ENCODE results near the gene SMYD3.

Gene SMYD3

DNA sequence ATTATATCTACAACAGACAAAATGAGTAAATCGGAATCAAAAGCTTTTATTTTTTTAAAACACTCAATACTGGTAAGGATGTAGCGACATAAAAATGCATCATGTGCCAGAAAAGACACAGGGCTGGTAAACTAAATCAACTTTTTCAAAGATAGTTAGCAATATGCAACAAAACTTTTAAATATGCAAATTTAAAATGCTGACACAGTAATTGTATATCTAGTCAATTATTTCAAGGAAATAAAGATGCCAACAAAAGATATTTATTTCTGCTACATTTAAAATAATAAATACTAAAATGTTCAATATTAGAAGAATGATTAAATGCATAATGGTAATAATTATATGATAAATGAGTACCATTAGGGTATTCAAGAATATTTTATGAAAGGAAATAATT, 295.1 kb downstream of the SMYD3 start:
- no peak for DNase-seq (ENCODE audit: low read depth)
- H3K4me3 ChIP-seq (ENCODE audit: low read depth, low read length), result no peak overlapping the region

GRCh38 chr1:246210756-246211155, 296.3 kb downstream of the SMYD3 start:
- no peak for DNase-seq (ENCODE audit: low read depth)
- no peak overlapping the region for H3K4me3 ChIP-seq (ENCODE audit: low read depth, low read length)

- DNase-seq (ENCODE audit: low read depth), result no peak
- H3K4me3 ChIP-seq (ENCODE audit: low read depth, low read length), result no peak overlapping the region
Measured at GRCh38 chr1:246208105-246208504, 299.0 kb downstream of the SMYD3 start.

DNA sequence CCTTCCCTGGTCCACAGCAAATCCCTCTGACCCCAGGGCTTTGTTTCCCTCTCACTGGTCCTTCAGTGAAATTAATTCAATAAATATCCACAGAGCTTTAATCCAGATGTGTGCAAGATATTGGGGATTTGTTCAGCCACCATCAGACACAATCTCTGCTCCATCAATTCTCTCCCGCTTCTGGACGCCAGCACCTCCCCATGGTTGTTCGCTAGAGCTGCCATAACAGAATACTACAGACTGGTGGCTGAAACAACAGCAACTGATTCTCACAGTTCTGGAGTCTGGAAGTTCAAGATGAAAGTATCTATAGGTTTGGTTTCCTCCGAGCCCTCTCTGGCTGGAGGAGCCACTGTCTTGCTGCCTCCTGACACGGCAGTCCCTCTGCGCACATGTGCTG, 303.9 kb downstream of the SMYD3 start:
- no peak overlapping the region for H3K4me3 ChIP-seq (ENCODE audit: low read depth, low read length)
- no peak for DNase-seq (ENCODE audit: low read depth)

- DNase-seq (ENCODE audit: low read depth), result no peak
- no peak overlapping the region for H3K4me3 ChIP-seq (ENCODE audit: low read depth, low read length)
Measured at GRCh38 chr1:246200738-246201137, 306.3 kb downstream of the SMYD3 start.

GRCh38 chr1:246200225-246200624, 306.9 kb downstream of the SMYD3 start:
- DNase-seq (ENCODE audit: low read depth), result no peak

DNA sequence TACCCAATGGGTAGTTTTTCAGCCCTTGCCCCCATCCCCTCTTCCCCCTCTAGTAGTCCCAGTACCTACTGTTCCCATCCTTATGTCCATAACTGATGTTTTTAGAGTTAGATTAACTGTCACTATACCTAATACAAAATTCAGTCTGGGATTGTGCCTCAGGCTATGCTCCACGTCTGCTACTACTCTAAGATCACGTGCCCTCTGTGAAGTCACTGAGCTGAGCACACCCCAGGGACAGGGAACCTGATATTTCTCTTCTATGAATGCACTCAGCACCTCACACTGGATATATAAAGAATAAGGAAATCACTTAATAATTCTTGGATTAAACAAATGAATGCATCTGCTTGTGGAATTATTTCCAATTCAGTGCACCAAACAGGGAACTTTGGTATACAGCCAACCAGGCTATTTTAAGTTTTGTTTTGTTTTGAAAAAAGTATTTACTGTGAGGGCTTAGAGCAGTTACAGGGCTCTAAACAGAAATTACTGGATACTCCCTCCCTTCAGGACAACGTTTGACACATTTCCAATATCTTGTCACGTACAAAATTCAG, 307.9 kb downstream of the SMYD3 start:
- H3K4me3 ChIP-seq (ENCODE audit: low read depth, low read length), result no peak overlapping the region
- DNase-seq (ENCODE audit: low read depth), result peak; percentile 9

More at GRCh38 chr1:246200225-246200624, 306.9 kb downstream of the SMYD3 start:
- no peak overlapping the region for H3K4me3 ChIP-seq (ENCODE audit: low read depth, low read length)

- DNase-seq (ENCODE audit: low read depth), result no peak
- H3K4me3 ChIP-seq (ENCODE audit: low read depth, low read length), result no peak overlapping the region
Measured at GRCh38 chr1:246198115-246198816, 308.8 kb downstream of the SMYD3 start.

- H3K4me3 ChIP-seq (ENCODE audit: low read depth, low read length), result no peak overlapping the region
- DNase-seq (ENCODE audit: low read depth), result no peak
Measured at GRCh38 chr1:246197076-246197475, 310.0 kb downstream of the SMYD3 start.

DNA sequence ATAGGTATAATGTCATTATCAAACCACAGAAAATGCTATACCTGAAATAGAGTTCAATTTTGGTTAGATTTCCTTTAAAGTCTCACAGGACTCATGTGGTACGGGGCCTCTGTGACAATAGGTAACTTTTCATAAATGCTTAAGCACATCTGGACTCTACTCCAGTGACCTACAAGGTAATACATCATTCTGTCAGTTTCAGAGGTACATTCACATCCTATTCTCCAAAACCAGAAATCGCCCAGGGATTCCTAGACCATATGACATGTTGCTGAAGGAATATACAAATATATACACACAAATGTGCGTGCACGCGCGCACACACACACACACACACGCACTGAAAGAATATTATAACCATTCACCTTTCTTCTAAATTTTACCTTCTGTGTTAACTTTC, 311.8 kb downstream of the SMYD3 start:
- no peak overlapping the region for H3K4me3 ChIP-seq (ENCODE audit: low read depth, low read length)
- no peak for DNase-seq (ENCODE audit: low read depth)

- H3K4me3 ChIP-seq (ENCODE audit: low read depth, low read length), result no peak overlapping the region
- DNase-seq (ENCODE audit: low read depth), result no peak
Measured at GRCh38 chr1:246193537-246193936, 313.5 kb downstream of the SMYD3 start.

GRCh38 chr1:246189126-246189525, 318.0 kb downstream of the SMYD3 start:
- no peak overlapping the region for H3K4me3 ChIP-seq (ENCODE audit: low read depth, low read length)
- DNase-seq (ENCODE audit: low read depth), result no peak

GRCh38 chr1:246187834-246188372, 319.2 kb downstream of the SMYD3 start:
- no peak overlapping the region for H3K4me3 ChIP-seq (ENCODE audit: low read depth, low read length)
- no peak for DNase-seq (ENCODE audit: low read depth)

GRCh38 chr1:246184503-246184902, 322.6 kb downstream of the SMYD3 start:
- no peak overlapping the region for H3K4me3 ChIP-seq (ENCODE audit: low read depth, low read length)
- DNase-seq (ENCODE audit: low read depth), result no peak

DNA sequence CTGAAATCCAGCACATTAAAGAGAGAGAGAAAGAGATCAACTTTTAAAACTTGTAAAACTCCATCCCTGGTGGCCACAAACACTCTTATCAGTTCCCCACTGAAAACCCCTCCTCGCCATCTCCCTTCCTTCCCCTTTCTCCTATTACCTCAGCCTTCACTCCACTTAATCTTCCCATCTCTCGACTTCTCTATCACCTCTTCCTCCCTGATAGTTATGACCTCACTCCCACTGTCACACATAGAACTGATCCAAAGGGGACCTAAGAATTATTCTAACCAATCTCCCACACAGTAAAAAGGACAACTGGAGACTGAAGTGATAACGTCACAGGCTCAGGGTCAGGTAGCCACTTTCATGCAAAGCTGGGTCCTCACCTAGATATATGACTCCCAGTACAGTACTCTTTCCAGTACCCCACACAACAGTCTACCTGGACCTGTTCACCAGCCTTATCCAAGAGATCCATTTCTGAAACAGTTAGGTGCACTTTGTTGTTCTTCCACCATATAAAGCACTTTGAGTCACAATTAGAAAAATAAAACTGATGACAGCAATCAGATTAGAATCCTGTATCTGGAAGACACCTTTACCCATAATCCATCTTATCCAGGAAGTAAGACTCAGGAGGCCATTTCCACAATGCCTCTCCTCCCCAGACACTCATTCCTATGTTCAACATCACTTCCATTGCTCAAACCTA, 324.8 kb downstream of the SMYD3 start:
- no peak overlapping the region for H3K4me3 ChIP-seq (ENCODE audit: low read depth, low read length)
- DNase-seq (ENCODE audit: low read depth), result no peak

GRCh38 chr1:246181241-246181640, 325.8 kb downstream of the SMYD3 start:
- DNase-seq (ENCODE audit: low read depth), result no peak
- no peak overlapping the region for H3K4me3 ChIP-seq (ENCODE audit: low read depth, low read length)

DNA sequence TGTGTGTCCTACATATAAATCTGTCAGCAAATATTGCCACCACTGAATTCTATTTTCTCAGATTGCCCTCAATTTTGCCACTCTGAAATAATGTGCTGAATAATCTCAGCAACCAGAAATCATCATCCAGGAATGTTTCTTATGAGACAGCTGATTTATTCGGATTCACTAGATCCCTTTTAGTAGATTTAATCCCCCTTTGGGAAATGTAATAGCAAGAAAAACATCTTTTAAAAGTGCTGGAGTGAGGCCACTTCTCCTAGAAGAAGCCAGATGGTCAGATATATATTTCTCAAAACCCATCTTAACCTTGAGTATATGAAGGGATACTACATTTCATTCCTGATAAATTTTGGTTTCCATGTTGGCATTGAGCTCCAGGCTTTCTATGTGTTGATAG, 327.7 kb downstream of the SMYD3 start:
- DNase-seq (ENCODE audit: low read depth), result no peak
- no peak overlapping the region for H3K4me3 ChIP-seq (ENCODE audit: low read depth, low read length)

DNA sequence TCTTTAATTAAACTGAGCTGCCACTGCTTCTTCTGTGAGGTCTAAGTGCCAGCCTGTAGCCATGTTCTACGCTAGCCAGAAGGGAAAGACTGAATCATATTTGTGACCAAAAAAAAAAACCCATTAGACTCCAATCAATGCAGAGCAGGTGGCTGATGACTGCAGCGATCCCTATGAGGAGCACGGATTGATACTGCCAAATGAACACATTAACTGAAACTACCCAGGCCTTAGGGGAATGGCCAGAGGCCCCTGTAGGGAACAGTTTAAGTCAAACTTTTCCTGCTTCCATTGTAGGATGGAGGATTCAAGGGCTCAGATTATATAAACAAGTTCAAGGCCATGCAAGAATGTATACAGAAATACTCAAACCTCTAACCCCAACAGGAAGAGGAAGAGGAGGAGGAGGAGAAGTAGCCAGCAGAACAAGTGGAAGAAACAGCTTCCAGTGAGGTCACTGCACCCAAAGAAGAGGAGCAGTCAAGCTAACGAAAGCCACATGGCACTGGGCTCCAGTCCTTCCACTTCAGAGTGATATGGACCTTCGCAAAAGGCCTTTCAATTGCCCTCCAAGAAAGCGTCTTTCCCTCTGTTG, 328.3 kb downstream of the SMYD3 start:
- no peak for DNase-seq (ENCODE audit: low read depth)
- H3K4me3 ChIP-seq (ENCODE audit: low read depth, low read length), result no peak overlapping the region

DNA sequence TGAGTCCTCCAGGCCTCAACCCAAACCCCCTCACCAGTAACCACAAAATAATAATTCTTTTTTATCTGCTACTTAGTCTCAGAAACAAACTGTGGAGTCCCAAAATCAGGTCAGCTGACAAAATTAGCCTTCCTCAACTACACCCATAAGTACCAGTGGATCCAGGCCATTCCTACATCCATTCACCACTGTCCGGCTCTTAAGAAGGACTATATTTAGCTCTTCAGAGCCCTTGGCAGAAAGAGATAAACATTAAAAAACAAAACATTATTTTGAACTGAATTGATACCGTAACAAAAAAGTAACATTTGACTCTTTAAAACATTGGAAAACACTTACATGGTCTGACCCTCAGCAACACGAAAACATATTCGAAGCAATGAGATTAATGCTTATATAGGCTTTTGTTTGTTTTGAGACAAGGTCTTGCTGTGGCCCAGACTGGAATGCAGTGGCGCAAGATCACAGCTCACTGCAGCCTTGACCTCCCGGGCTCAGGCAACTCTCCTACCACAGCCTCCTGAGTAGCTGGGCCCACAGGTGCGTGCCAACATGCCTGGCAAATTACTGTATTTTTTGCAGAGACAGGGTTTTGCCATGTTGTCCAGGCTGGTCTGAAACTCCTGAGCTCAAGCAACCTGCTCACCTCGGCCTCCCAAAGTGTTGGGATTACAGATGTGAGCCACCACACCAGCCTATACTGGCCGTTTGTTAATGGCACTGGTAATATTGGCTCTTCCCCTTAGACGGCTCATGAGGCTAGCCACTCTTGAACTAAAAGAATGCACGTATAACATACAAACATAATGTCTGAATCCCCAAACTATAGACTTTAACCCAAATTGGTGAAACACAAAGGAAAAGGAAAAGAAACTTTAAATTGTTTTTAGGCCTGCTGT, 330.7 kb downstream of the SMYD3 start:
- DNase-seq (ENCODE audit: low read depth), result no peak
- no peak overlapping the region for H3K4me3 ChIP-seq (ENCODE audit: low read depth, low read length)

Data from skeletal muscle cell (primary cell).